HEK293 (cell line): Measurements from ENCODE around the gene GTF2IRD1.

Source experiments
- CTCF ChIA-PET: fragments of 350-600 bp; formaldehyde crosslinking; extraction: SDS; loops from one replicate; lab custom pipeline; 2021; ENCODE audit warnings: antibody characterized with exemption; lab: Yijun Ruan, JAX
- POLR2A ChIA-PET: fragments of 300-600 bp; formaldehyde crosslinking; extraction: SDS; loops from one replicate; lab custom pipeline; 2020; ENCODE audit warnings: antibody characterized with exemption, inconsistent platforms; lab: Yijun Ruan, JAX
- H3K27ac ChIP-seq: fragments of 200-500 bp; sonication (Bioruptor generic); 2 replicates; pipeline ENCODE4 v1.5.1; 2014; ENCODE audit warnings: low read depth, low read length, control low read depth, inconsistent platforms; ENCODE audit errors: extremely low read depth
- H3K36me3 ChIP-seq, 2 experiments: fragments of 200-500 bp in 1 of 2; sonication (Bioruptor generic) in 1 of 2; 1 replicate in 1 of 2; 2 replicates in 1 of 2; pipeline ENCODE4 v1.5.1; 2014 to 2017; ENCODE audit warnings: inconsistent platforms in 2 of 2, low read length in 2 of 2; ENCODE audit not compliant: control insufficient read depth in 2 of 2, insufficient read depth in 1 of 2
- H3K4me1 ChIP-seq: fragments of 200-500 bp; sonication (Bioruptor generic); 2 replicates; pipeline ENCODE4 v1.5.1; 2014; ENCODE audit warnings: mild to moderate bottlenecking, low read length, inconsistent platforms; ENCODE audit not compliant: control insufficient read depth, insufficient read depth
- H3K4me3 ChIP-seq: 2 replicates; pipeline ENCODE4 v1.5.1; 2011; ENCODE audit warnings: low read depth, mild to moderate bottlenecking, control low read depth, low read length, moderate library complexity
- H3K9me3 ChIP-seq: fragments of 200-500 bp; sonication (Bioruptor generic); 2 replicates; pipeline ENCODE4 v1.5.1; 2014; ENCODE audit warnings: low read depth, low read length, inconsistent platforms; ENCODE audit not compliant: control insufficient read depth, insufficient read depth
- HOXA7 ChIP-seq: sonication (generic); formaldehyde crosslinking; IDR thresholded peaks from 2 replicates; pipeline ENCODE4 v1.8.1; 2022; ENCODE audit warnings: missing genetic modification reagents, borderline replicate concordance
- HOXC10 ChIP-seq: sonication (generic); formaldehyde crosslinking; IDR thresholded peaks from 2 replicates; pipeline ENCODE4 v1.8.1; 2023; ENCODE audit warnings: mild to moderate bottlenecking, missing genetic modification reagents
- IKZF3 ChIP-seq: fragments of 450-650 bp; IDR thresholded peaks from 2 replicates; pipeline ENCODE4 v1.5.0; 2018; ENCODE audit warnings: missing biosample characterization, mild to moderate bottlenecking, missing genetic modification characterization, moderate library complexity
- PATZ1 ChIP-seq: fragments of 450-650 bp; formaldehyde crosslinking; IDR thresholded peaks from 2 replicates; pipeline ENCODE4 v1.5.1; 2016; ENCODE audit warnings: missing biosample characterization, missing genetic modification characterization
- RBAK ChIP-seq: fragments of 450-650 bp; formaldehyde crosslinking; IDR thresholded peaks from 2 replicates; pipeline ENCODE4 v1.5.1; 2016; ENCODE audit warnings: missing biosample characterization, missing genetic modification characterization
- TCF7L2 ChIP-seq: IDR thresholded peaks from 2 replicates; pipeline ENCODE4 v1.6.1; 2011; ENCODE audit warnings: low read depth, mild to moderate bottlenecking, inconsistent platforms, low read length, moderate library complexity, borderline replicate concordance
- YY2 ChIP-seq: fragments of 450-650 bp; formaldehyde crosslinking; IDR thresholded peaks from 2 replicates; pipeline ENCODE4 v1.5.1; 2016; ENCODE audit warnings: missing biosample characterization, missing genetic modification characterization
- ZBTB17 ChIP-seq: fragments of 450-650 bp; formaldehyde crosslinking; IDR thresholded peaks from 2 replicates; pipeline ENCODE4 v1.5.1; 2016; ENCODE audit warnings: missing biosample characterization, missing genetic modification characterization
- ZBTB48 ChIP-seq: fragments of 450-650 bp; formaldehyde crosslinking; IDR thresholded peaks from 2 replicates; pipeline ENCODE4 v1.5.1; 2016; ENCODE audit warnings: missing biosample characterization, missing genetic modification characterization
- ZBTB6 ChIP-seq: fragments of 450-650 bp; formaldehyde crosslinking; IDR thresholded peaks from 2 replicates; pipeline ENCODE4 v1.5.1; 2017; ENCODE audit warnings: missing biosample characterization, missing genetic modification characterization
- ZFHX2 ChIP-seq: fragments of 450-650 bp; formaldehyde crosslinking; conservative IDR thresholded peaks from 2 replicates; pipeline ENCODE4 v1.5.1; 2016; ENCODE audit warnings: missing biosample characterization, missing genetic modification characterization
- ZFP3 ChIP-seq: fragments of 450-650 bp; formaldehyde crosslinking; IDR thresholded peaks from 2 replicates; pipeline ENCODE4 v1.5.1; 2016; ENCODE audit warnings: low read depth, missing biosample characterization, missing genetic modification characterization
- ZNF140 ChIP-seq: fragments of 450-650 bp; formaldehyde crosslinking; IDR thresholded peaks from 2 replicates; pipeline ENCODE4 v1.5.1; 2016; ENCODE audit warnings: missing biosample characterization, missing genetic modification characterization
- ZNF302 ChIP-seq: fragments of 450-650 bp; formaldehyde crosslinking; IDR thresholded peaks from 2 replicates; pipeline ENCODE4 v1.5.1; 2016; ENCODE audit warnings: missing biosample characterization, missing genetic modification characterization, low read depth
- ZNF391 ChIP-seq: fragments of 450-650 bp; formaldehyde crosslinking; IDR thresholded peaks from 2 replicates; pipeline ENCODE4 v1.5.1; 2016; ENCODE audit warnings: low read depth, missing biosample characterization, missing genetic modification characterization, borderline replicate concordance
- ZNF548 ChIP-seq: fragments of 450-650 bp; formaldehyde crosslinking; IDR thresholded peaks from 2 replicates; pipeline ENCODE4 v1.5.1; 2016; ENCODE audit warnings: missing biosample characterization, missing genetic modification characterization
- ZNF585B ChIP-seq: fragments of 450-650 bp; formaldehyde crosslinking; IDR thresholded peaks from 2 replicates; pipeline ENCODE4 v1.5.1; 2016; ENCODE audit warnings: missing biosample characterization, missing genetic modification characterization
- ZNF610 ChIP-seq: fragments of 450-650 bp; formaldehyde crosslinking; IDR thresholded peaks from 2 replicates; pipeline ENCODE4 v1.5.1; 2016; ENCODE audit warnings: missing biosample characterization, missing genetic modification characterization, borderline replicate concordance
- ZNF660 ChIP-seq: fragments of 450-650 bp; IDR thresholded peaks from 2 replicates; pipeline ENCODE4 v1.5.1; 2018; ENCODE audit warnings: missing biosample characterization, mild to moderate bottlenecking, missing genetic modification characterization
- TF ChIP-seq, protein P1 (sequence below): fragments of 450-650 bp; formaldehyde crosslinking; IDR thresholded peaks from 2 replicates; pipeline ENCODE4 v1.5.1; 2016; ENCODE audit warnings: missing biosample characterization, missing genetic modification characterization
- TF ChIP-seq, protein P2 (sequence below): fragments of 450-650 bp; formaldehyde crosslinking; IDR thresholded peaks from 2 replicates; pipeline ENCODE4 v1.5.1; 2016; ENCODE audit warnings: missing biosample characterization, missing genetic modification characterization
- TF ChIP-seq, protein P3 (sequence below): IDR thresholded peaks from 2 replicates; pipeline ENCODE4 v1.6.1; 2011; ENCODE audit warnings: mild to moderate bottlenecking, low read depth, low read length, borderline replicate concordance

GTF2IRD1 gene

DNA sequence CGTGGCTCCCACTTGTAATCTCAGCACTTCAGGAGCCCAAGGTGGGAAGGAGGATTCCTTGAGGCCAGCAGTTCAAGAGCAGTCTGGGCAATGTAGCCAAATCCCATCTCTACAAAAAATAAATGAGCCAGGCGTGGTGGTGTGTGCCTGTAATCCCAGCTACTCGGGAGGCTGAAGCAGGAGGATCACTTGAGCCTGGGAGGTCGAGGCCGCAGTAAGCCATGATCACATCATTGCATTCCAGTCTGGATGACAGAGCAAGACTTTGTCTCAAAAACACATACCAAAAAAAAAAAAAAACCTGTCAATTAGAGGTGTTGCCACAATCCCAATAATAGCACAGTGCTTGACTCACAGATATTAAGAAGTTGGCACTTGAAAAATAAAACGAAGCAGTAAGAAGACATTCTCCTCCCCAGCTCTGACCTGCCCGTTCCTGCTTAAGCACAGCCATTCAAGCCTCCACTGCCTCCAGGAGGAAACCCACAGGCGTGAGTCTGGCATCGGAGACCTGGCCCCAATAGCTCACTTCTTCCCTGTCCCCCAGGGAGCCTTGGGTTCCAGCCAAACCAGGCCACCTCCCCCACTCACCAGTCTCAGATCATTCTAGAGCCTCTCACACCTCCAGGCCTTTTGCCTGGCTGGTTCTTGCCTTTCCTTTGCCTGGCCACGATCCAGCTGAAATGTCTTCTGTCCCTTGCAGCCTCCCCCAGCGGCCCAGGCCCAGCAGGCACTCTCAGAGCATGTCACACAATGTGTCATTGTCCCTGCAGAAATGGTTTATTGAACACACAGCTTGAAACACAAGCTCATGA is 158.5 kb downstream of the GTF2IRD1 start (continued):
- TF ChIP-seq TCF7L2 (no peak), IKZF3 (tag by site-specific recombination) (peak; percentile 43; the same call in 1 of the 2 replicates), ZNF585B (tag by site-specific recombination) (peak; percentile 63), ZFHX2 (tag by site-specific recombination) (peak; percentile 49), ZNF391 (no peak), ZBTB6 (tag by site-specific recombination) (peak; percentile 91), ZBTB17 (peak; percentile 35), ZNF660 (tag by site-specific recombination) (no peak), ZNF140 (tag by site-specific recombination) (no peak), ZNF548 (no peak)
- TF ChIP-seq, protein P1, sequence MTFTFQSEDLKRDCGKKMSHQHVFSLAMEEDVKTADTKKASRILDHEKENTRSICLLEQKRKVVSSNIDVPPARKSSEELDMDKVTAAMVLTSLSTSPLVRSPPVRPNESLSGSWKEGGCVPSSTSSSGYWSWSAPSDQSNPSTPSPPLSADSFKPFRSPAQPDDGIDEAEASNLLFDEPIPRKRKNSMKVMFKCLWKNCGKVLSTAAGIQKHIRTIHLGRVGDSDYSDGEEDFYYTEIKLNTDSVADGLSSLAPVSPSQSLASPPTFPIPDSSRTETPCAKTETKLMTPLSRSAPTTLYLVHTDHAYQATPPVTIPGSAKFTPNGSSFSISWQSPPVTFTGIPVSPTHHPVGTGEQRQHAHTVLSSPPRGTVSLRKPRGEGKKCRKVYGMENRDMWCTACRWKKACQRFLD (tag by site-specific recombination): no peak

GRCh38 chr7:74615933-74616780 is 162.5 kb downstream of the GTF2IRD1 start:
- Histone ChIP-seq H3K9me3 (no peaks in the 10 kb centered on the region), H3K27ac (no peak overlapping the region), H3K36me3 (no peaks in the 10 kb centered on the region), H3K4me1 (peaks cover 5% of the 10 kb centered on the region; the same call in 1 of the 2 replicates), H3K4me3 (no peak overlapping the region)
- TF ChIP-seq YY2 (tag by site-specific recombination): no peak
- TF ChIP-seq HOXA7 (CRISPR knock-in tag): no peak
- no peak for TF ChIP-seq ZFP3 (tag by site-specific recombination)
- TF ChIP-seq HOXC10: no peak
- TF ChIP-seq, protein P2, sequence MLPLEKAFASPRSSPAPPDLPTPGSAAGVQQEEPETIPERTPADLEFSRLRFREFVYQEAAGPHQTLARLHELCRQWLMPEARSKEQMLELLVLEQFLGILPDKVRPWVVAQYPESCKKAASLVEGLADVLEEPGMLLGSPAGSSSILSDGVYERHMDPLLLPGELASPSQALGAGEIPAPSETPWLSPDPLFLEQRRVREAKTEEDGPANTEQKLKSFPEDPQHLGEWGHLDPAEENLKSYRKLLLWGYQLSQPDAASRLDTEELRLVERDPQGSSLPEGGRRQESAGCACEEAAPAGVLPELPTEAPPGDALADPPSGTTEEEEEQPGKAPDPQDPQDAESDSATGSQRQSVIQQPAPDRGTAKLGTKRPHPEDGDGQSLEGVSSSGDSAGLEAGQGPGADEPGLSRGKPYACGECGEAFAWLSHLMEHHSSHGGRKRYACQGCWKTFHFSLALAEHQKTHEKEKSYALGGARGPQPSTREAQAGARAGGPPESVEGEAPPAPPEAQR (tag by site-specific recombination): no peak
- ChIA-PET CTCF (interaction anchor here (0.7 kb wide), 1 partner anchor 187 kb away, joined by 6 read pairs; no protein-coding TSS in a partner anchor), POLR2A (interaction anchor here (0.6 kb wide), 2 partner anchors 42 to 58 kb away, joined by 5 to 9 read pairs; partner anchors contain the start of gene GTF2I)

- TF ChIP-seq, protein P3, sequence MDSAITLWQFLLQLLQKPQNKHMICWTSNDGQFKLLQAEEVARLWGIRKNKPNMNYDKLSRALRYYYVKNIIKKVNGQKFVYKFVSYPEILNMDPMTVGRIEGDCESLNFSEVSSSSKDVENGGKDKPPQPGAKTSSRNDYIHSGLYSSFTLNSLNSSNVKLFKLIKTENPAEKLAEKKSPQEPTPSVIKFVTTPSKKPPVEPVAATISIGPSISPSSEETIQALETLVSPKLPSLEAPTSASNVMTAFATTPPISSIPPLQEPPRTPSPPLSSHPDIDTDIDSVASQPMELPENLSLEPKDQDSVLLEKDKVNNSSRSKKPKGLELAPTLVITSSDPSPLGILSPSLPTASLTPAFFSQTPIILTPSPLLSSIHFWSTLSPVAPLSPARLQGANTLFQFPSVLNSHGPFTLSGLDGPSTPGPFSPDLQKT: no peak
- TF ChIP-seq PATZ1 (tag by site-specific recombination) (no peak), ZBTB48 (tag by site-specific recombination) (no peak), ZNF610 (tag by site-specific recombination) (no peak), ZNF302 (tag by site-specific recombination) (no peak), RBAK (no peak), ZNF140 (tag by site-specific recombination) (no peak)
- H3K4me1 ChIP-seq: peaks cover 1% of the 10 kb centered on the region; the same call in 1 of the 2 replicates
- no peaks in the 10 kb centered on the region for H3K9me3 ChIP-seq
- no peak overlapping the region for H3K4me3 ChIP-seq
- H3K27ac ChIP-seq: no peak overlapping the region
- ChIA-PET CTCF (no interaction called here), POLR2A (interaction anchor here (0.6 kb wide), 1 partner anchor 136 kb away, joined by 8 read pairs; no protein-coding TSS in a partner anchor)
- no peaks in the 10 kb centered on the region for H3K36me3 ChIP-seq
Observed at GRCh38 chr7:74617180-74617744, 163.6 kb downstream of the GTF2IRD1 start.
